ENCODE data around the gene ZC3H15.

Gene ZC3H15

GRCh38 chr2:186531257-186531775, 45.3 kb downstream of the ZC3H15 start:
- no peaks in the 10 kb centered on the region for H3F3A ChIP-seq (ENCODE audit: low read depth)
- H3K9me2 ChIP-seq (replicated peaks; ENCODE audit: low read depth, low read length), result no peaks in the 10 kb centered on the region
- no peaks in the 10 kb centered on the region for H3K36me3 ChIP-seq (ENCODE audit: insufficient read depth, low read length)
- no peaks in the 10 kb centered on the region for H3K4me1 ChIP-seq (ENCODE audit: insufficient read depth, low read length, poor library complexity, severe bottlenecking)
- H3K27me3 ChIP-seq (ENCODE audit: insufficient read depth, low read length, poor library complexity, severe bottlenecking), result no peaks in the 10 kb centered on the region
- H2AFZ ChIP-seq (ENCODE audit: low read length), result no peak overlapping the region
- no peak overlapping the region for H3K4me2 ChIP-seq (ENCODE audit: low read depth, low read length, poor library complexity, severe bottlenecking)
- no peaks in the 10 kb centered on the region for H3K79me2 ChIP-seq (ENCODE audit: insufficient read depth, low read length)
- H3K9me3 ChIP-seq (ENCODE audit: insufficient read depth, low read depth, low read length), result no peaks in the 10 kb centered on the region
- no peaks in the 10 kb centered on the region for H4K20me1 ChIP-seq (ENCODE audit: insufficient read depth, low read length, poor library complexity, severe bottlenecking)
- TF ChIP-seq EZH2phosphoT487 (IDR thresholded peaks at IDR 0.05; ENCODE audit: borderline replicate concordance), result no peak
- TF ChIP-seq, protein P1, sequence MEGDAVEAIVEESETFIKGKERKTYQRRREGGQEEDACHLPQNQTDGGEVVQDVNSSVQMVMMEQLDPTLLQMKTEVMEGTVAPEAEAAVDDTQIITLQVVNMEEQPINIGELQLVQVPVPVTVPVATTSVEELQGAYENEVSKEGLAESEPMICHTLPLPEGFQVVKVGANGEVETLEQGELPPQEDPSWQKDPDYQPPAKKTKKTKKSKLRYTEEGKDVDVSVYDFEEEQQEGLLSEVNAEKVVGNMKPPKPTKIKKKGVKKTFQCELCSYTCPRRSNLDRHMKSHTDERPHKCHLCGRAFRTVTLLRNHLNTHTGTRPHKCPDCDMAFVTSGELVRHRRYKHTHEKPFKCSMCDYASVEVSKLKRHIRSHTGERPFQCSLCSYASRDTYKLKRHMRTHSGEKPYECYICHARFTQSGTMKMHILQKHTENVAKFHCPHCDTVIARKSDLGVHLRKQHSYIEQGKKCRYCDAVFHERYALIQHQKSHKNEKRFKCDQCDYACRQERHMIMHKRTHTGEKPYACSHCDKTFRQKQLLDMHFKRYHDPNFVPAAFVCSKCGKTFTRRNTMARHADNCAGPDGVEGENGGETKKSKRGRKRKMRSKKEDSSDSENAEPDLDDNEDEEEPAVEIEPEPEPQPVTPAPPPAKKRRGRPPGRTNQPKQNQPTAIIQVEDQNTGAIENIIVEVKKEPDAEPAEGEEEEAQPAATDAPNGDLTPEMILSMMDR (conservative IDR thresholded peaks at IDR 0.05; ENCODE audit: low read length), result no peak
- no peak overlapping the region for H3K4me3 ChIP-seq (ENCODE audit: low read length, poor library complexity, severe bottlenecking)
- H3K9ac ChIP-seq (ENCODE audit: low read depth, low read length, poor library complexity, severe bottlenecking), result no peak overlapping the region

- no peaks in the 10 kb centered on the region for H3K9me3 ChIP-seq (ENCODE audit: insufficient read depth, low read depth, low read length)
Measured at GRCh38 chr2:186532891-186533290, 46.8 kb downstream of the ZC3H15 start.

GRCh38 chr2:186533717-186534116, 47.7 kb downstream of the ZC3H15 start:
- H3K9me2 ChIP-seq (replicated peaks; ENCODE audit: low read depth, low read length), result no peaks in the 10 kb centered on the region
- no peak overlapping the region for H3K9ac ChIP-seq (ENCODE audit: low read depth, low read length, poor library complexity, severe bottlenecking)
- H3K9me3 ChIP-seq (ENCODE audit: insufficient read depth, low read depth, low read length), result no peaks in the 10 kb centered on the region
- no peak overlapping the region for H3K4me2 ChIP-seq (ENCODE audit: low read depth, low read length, poor library complexity, severe bottlenecking)
- H3K4me1 ChIP-seq (ENCODE audit: insufficient read depth, low read length, poor library complexity, severe bottlenecking), result no peaks in the 10 kb centered on the region
- H2AFZ ChIP-seq (ENCODE audit: low read length), result no peak overlapping the region
- H3K4me3 ChIP-seq (ENCODE audit: low read length, poor library complexity, severe bottlenecking), result no peak overlapping the region
- no peaks in the 10 kb centered on the region for H3K79me2 ChIP-seq (ENCODE audit: insufficient read depth, low read length)
- TF ChIP-seq, protein P1 (conservative IDR thresholded peaks at IDR 0.05; ENCODE audit: low read length), result no peak
- TF ChIP-seq EZH2phosphoT487 (IDR thresholded peaks at IDR 0.05; ENCODE audit: borderline replicate concordance), result no peak
- no peaks in the 10 kb centered on the region for H3F3A ChIP-seq (ENCODE audit: low read depth)
- no peaks in the 10 kb centered on the region for H4K20me1 ChIP-seq (ENCODE audit: insufficient read depth, low read length, poor library complexity, severe bottlenecking)
- no peaks in the 10 kb centered on the region for H3K36me3 ChIP-seq (ENCODE audit: insufficient read depth, low read length)
- H3K27me3 ChIP-seq (ENCODE audit: insufficient read depth, low read length, poor library complexity, severe bottlenecking), result no peaks in the 10 kb centered on the region

More at GRCh38 chr2:186532891-186533290, 46.8 kb downstream of the ZC3H15 start:
- Histone ChIP-seq H3K36me3 (ENCODE audit: insufficient read depth, low read length) (no peaks in the 10 kb centered on the region), H3K27me3 (ENCODE audit: insufficient read depth, low read length, poor library complexity, severe bottlenecking) (no peaks in the 10 kb centered on the region), H3F3A (ENCODE audit: low read depth) (no peaks in the 10 kb centered on the region), H3K79me2 (ENCODE audit: insufficient read depth, low read length) (no peaks in the 10 kb centered on the region), H3K9ac (ENCODE audit: low read depth, low read length, poor library complexity, severe bottlenecking) (no peak overlapping the region), H2AFZ (ENCODE audit: low read length) (no peak overlapping the region), H3K4me1 (ENCODE audit: insufficient read depth, low read length, poor library complexity, severe bottlenecking) (no peaks in the 10 kb centered on the region), H3K4me2 (ENCODE audit: low read depth, low read length, poor library complexity, severe bottlenecking) (no peak overlapping the region), H4K20me1 (ENCODE audit: insufficient read depth, low read length, poor library complexity, severe bottlenecking) (no peaks in the 10 kb centered on the region), H3K4me3 (ENCODE audit: low read length, poor library complexity, severe bottlenecking) (no peak overlapping the region), H3K9me2 (replicated peaks; ENCODE audit: low read depth, low read length) (no peaks in the 10 kb centered on the region)
- no peak for TF ChIP-seq EZH2phosphoT487 (IDR thresholded peaks at IDR 0.05; ENCODE audit: borderline replicate concordance)
- TF ChIP-seq, protein P1 (conservative IDR thresholded peaks at IDR 0.05; ENCODE audit: low read length), result no peak

Data from Loucy (cell line).